IMR-90 (cell line): ENCODE measurements around the gene PDHB. TPM values are rescaled to one million over a fixed set of nuclear protein-coding genes. Genes with fewer than 3 reads are reported as not detected.

Source experiments
- ATAC-seq: fragments of 200-7000 bp; cut with Tn5 transposase; 2 replicates; pipeline ENCODE4 v1.9.1; 2020; ENCODE audit warnings: low read depth, mild to moderate bottlenecking, moderate library complexity
- BruUV-seq: library from RNA; stranded (reverse); fragments of 400-500 nt; replicated peaks from 2 replicates; lab custom pipeline; 2021; lab: Mats Ljungman, UMichigan
- CTCF ChIA-PET: fragments of 300-600 bp; formaldehyde crosslinking; extraction: SDS; loops from one replicate; lab custom pipeline; 2021; ENCODE audit warnings: antibody characterized with exemption; lab: Yijun Ruan, JAX
- POLR2A ChIA-PET: fragments of 300-600 bp; sonication (Branson Sonifier 250); formaldehyde crosslinking; loops from one replicate; lab custom pipeline; 2022; ENCODE audit warnings: antibody characterized with exemption; ENCODE audit not compliant: unreplicated experiment; lab: Charles Lee
- DNase-seq: peaks from one replicate; pipeline ENCODE4 v3.0.0; 2013
- H2AFZ ChIP-seq: replicated peaks from 2 replicates; pipeline ENCODE3; 2013; ENCODE audit warnings: low read length, mild to moderate bottlenecking; ENCODE audit not compliant: poor library complexity
- H2AK5ac ChIP-seq: 2 replicates; pipeline ENCODE4 v1.6.1; 2013; ENCODE audit warnings: low read depth, low read length, inconsistent platforms
- H2AK9ac ChIP-seq: replicated peaks from 2 replicates; pipeline ENCODE3; 2013; ENCODE audit warnings: mild to moderate bottlenecking, low read depth, low read length, moderate library complexity; ENCODE audit not compliant: poor library complexity
- H2BK120ac ChIP-seq: 2 replicates; pipeline ENCODE4 v1.6.1; 2013; ENCODE audit warnings: low read depth, low read length, inconsistent platforms
- H2BK15ac ChIP-seq: 3 replicates; pipeline ENCODE4 v1.6.1; 2013; ENCODE audit warnings: low read depth, low read length, inconsistent platforms
- H2BK20ac ChIP-seq: 2 replicates; pipeline ENCODE4 v1.6.1; 2013; ENCODE audit warnings: low read depth, mild to moderate bottlenecking, inconsistent platforms, low read length, moderate library complexity
- H2BK5ac ChIP-seq: 2 replicates; pipeline ENCODE4 v1.6.1; 2013; ENCODE audit warnings: mild to moderate bottlenecking, low read depth, low read length, inconsistent platforms; ENCODE audit not compliant: poor library complexity, severe bottlenecking
- H3K14ac ChIP-seq: replicated peaks from 2 replicates; pipeline ENCODE4 v1.6.1; 2013; ENCODE audit warnings: low read depth, low read length, inconsistent platforms
- H3K18ac ChIP-seq: 2 replicates; pipeline ENCODE4 v1.6.1; 2013; ENCODE audit warnings: low read depth, low read length, control low read depth
- H3K23ac ChIP-seq: 2 replicates; pipeline ENCODE4 v1.6.1; 2013; ENCODE audit warnings: low read depth, low read length, inconsistent platforms
- H3K27ac ChIP-seq: 2 replicates; pipeline ENCODE4 v1.5.1; 2013; ENCODE audit warnings: mild to moderate bottlenecking, control low read depth, low read length; ENCODE audit not compliant: insufficient read depth
- H3K27me3 ChIP-seq: 2 replicates; pipeline ENCODE4 v1.6.1; 2013; ENCODE audit warnings: low read length; ENCODE audit not compliant: control insufficient read depth, insufficient read depth
- H3K36me3 ChIP-seq: 2 replicates; pipeline ENCODE4 v1.6.1; 2013; ENCODE audit warnings: low read length, mixed read lengths; ENCODE audit not compliant: control insufficient read depth, insufficient read depth
- H3K4ac ChIP-seq: 2 replicates; pipeline ENCODE4 v1.6.1; 2013; ENCODE audit warnings: low read depth, low read length, inconsistent platforms
- H3K4me1 ChIP-seq: 2 replicates; pipeline ENCODE4 v1.6.1; 2013; ENCODE audit warnings: low read length, mixed read lengths; ENCODE audit not compliant: control insufficient read depth, insufficient read depth
- H3K4me2 ChIP-seq: 2 replicates; pipeline ENCODE4 v1.6.1; 2013; ENCODE audit warnings: low read depth, mild to moderate bottlenecking, control low read depth, low read length, moderate library complexity
- H3K4me3 ChIP-seq: 2 replicates; pipeline ENCODE4 v1.5.1; 2013; ENCODE audit warnings: low read depth, mild to moderate bottlenecking, control low read depth, low read length, moderate library complexity; ENCODE audit not compliant: insufficient read depth
- H3K56ac ChIP-seq: 2 replicates; pipeline ENCODE4 v1.6.1; 2013; ENCODE audit warnings: low read length, inconsistent platforms; ENCODE audit not compliant: insufficient read depth; ENCODE audit errors: extremely low read depth
- H3K79me1 ChIP-seq, 2 experiments: 2 replicates each; pipeline ENCODE4 v1.6.1; 2013; ENCODE audit warnings: low read length in 2 of 2, inconsistent platforms in 1 of 2, low read depth in 1 of 2
- H3K9ac ChIP-seq: 2 replicates; pipeline ENCODE4 v1.6.1; 2013; ENCODE audit warnings: low read depth, low read length, control low read depth
- H3K9me1 ChIP-seq: 2 replicates; pipeline ENCODE4 v1.6.1; 2013; ENCODE audit warnings: low read length, inconsistent platforms; ENCODE audit not compliant: insufficient read depth
- H3K9me3 ChIP-seq: 2 replicates; pipeline ENCODE4 v1.6.1; 2013; ENCODE audit warnings: low read length; ENCODE audit not compliant: control insufficient read depth, insufficient read depth
- H4K20me1 ChIP-seq: 2 replicates; pipeline ENCODE4 v1.6.1; 2013; ENCODE audit warnings: low read length, inconsistent platforms; ENCODE audit not compliant: insufficient read depth
- H4K5ac ChIP-seq: 2 replicates; pipeline ENCODE4 v1.6.1; 2013; ENCODE audit warnings: mild to moderate bottlenecking, low read depth, low read length, control low read depth
- H4K8ac ChIP-seq, 2 experiments: 2 replicates each; pipeline ENCODE4 v1.6.1; 2013; ENCODE audit warnings: low read depth in 2 of 2, low read length in 2 of 2, control low read depth in 1 of 2, inconsistent platforms in 1 of 2
- H4K91ac ChIP-seq: 2 replicates; pipeline ENCODE4 v1.6.1; 2013; ENCODE audit warnings: low read depth, low read length, inconsistent platforms; ENCODE audit not compliant: insufficient read depth
- BHLHE40 ChIP-seq: fragments of 150-350 bp; IDR thresholded peaks from 2 replicates; pipeline ENCODE4 v1.6.1; 2016; ENCODE audit warnings: mild to moderate bottlenecking, low read depth, low read length
- CEBPB ChIP-seq: IDR thresholded peaks from 2 replicates; pipeline ENCODE4 v1.6.1; 2012; ENCODE audit warnings: low read depth, low read length, improper control_type of control experiment
- CHD1 ChIP-seq: IDR thresholded peaks from 2 replicates; pipeline ENCODE4 v1.6.1; 2012; ENCODE audit warnings: low read depth, low read length, improper control_type of control experiment
- FOS ChIP-seq: fragments of 150-350 bp; IDR thresholded peaks from 2 replicates; pipeline ENCODE4 v1.6.1; 2016; ENCODE audit warnings: low read depth, low read length
- MAFK ChIP-seq: IDR thresholded peaks from 2 replicates; pipeline ENCODE4 v1.6.1; 2012; ENCODE audit warnings: low read depth, low read length, improper control_type of control experiment
- MAZ ChIP-seq: IDR thresholded peaks from 2 replicates; pipeline ENCODE4 v1.6.1; 2012; ENCODE audit warnings: low read depth, mild to moderate bottlenecking, low read length, improper control_type of control experiment, moderate library complexity, borderline replicate concordance
- NFE2L2 ChIP-seq: fragments of 150-350 bp; IDR thresholded peaks from 2 replicates; pipeline ENCODE4 v1.6.1; 2016; ENCODE audit warnings: low read depth, mild to moderate bottlenecking, low read length
- POLR2A ChIP-seq: IDR thresholded peaks from 2 replicates; pipeline ENCODE4 v1.6.1; 2012; ENCODE audit warnings: mild to moderate bottlenecking, low read depth, low read length
- RAD21 ChIP-seq: IDR thresholded peaks from 2 replicates; pipeline ENCODE4 v1.6.1; 2012; ENCODE audit warnings: low read length, improper control_type of control experiment
- RCOR1 ChIP-seq: IDR thresholded peaks from 2 replicates; pipeline ENCODE4 v1.6.1; 2012; ENCODE audit warnings: mild to moderate bottlenecking, low read length, improper control_type of control experiment; ENCODE audit not compliant: insufficient replicate concordance
- RFX5 ChIP-seq: IDR thresholded peaks from 2 replicates; pipeline ENCODE4 v1.8.0; 2012; ENCODE audit warnings: low read depth, mild to moderate bottlenecking, low read length, moderate library complexity
- SMC3 ChIP-seq: fragments of 150-350 bp; IDR thresholded peaks from 2 replicates; pipeline ENCODE4 v1.6.1; 2016; ENCODE audit warnings: low read depth, mild to moderate bottlenecking, antibody characterized with exemption, low read length, moderate library complexity
- WGBS, 2 experiments: methylation state at CpG; one replicate each; pipeline versions ENCODE4 v1.1.5 to v1.1.7; 2013; ENCODE audit warnings: missing lambda C conversion rate in 2 of 2; ENCODE audit not compliant: insufficient read length in 1 of 2; ENCODE audit errors: extremely low coverage in 2 of 2; 5-methylcytosine and 5-hydroxymethylcytosine counted together
- dilution Hi-C: fragments of 300-500 bp; cut with HindIII; formaldehyde crosslinking; loops from one replicate; pipeline ENCODE4 v1.14.3; 2018; ENCODE audit warnings: low sequenced_read_pairs; ENCODE audit not compliant: unreplicated experiment
- in situ Hi-C: fragments of 300-500 bp; cut with MboI; formaldehyde crosslinking; loops from 3 replicates; pipeline ENCODE4 v1.14.3; 2019; ENCODE audit warnings: low sequenced_read_pairs, inconsistent platforms, mixed read lengths
- intact Hi-C: fragments of 100-400 bp; cut with micrococcal nuclease; formaldehyde crosslinking; loops from 2 replicates; pipeline ENCODE4 v1.10.0; 2022
- polyA plus RNA-seq, 3 experiments: library from polyadenylated mRNA; depleted of rRNA; stranded (reverse); fragments of >200 nt; gene quantifications; 2 replicates each; pipeline ENCODE4 v1.2.3, GENCODE V29; 2012; ENCODE audit warnings: low replicate concordance in 1 of 3
- total RNA-seq: library from RNA; depleted of rRNA; stranded (reverse); fragments of >200 nt; gene quantifications from 2 replicates; pipeline ENCODE4 v1.2.3, GENCODE V29; 2012
- TF ChIP-seq, protein P1 (sequence below): fragments of 150-350 bp; IDR thresholded peaks from 2 replicates; pipeline ENCODE4 v1.6.1; 2016; ENCODE audit warnings: low read depth, mild to moderate bottlenecking, low read length, moderate library complexity, borderline replicate concordance
- TF ChIP-seq, protein P2 (sequence below): fragments of 150-350 bp; IDR thresholded peaks from 2 replicates; pipeline ENCODE4 v1.6.1; 2017; ENCODE audit warnings: mild to moderate bottlenecking, antibody characterized with exemption, low read length, low read depth
- TF ChIP-seq, protein P3 (sequence below): conservative IDR thresholded peaks from 2 replicates; pipeline ENCODE4 v1.5.1; 2012; ENCODE audit warnings: mild to moderate bottlenecking, low read depth, low read length, improper control_type of control experiment

PDHB gene
- total and polyA plus RNA-seq, 2 of the 4 experiments (the other 2 are of a cell fraction) = 69.2 to 73.5 TPM

DNA sequence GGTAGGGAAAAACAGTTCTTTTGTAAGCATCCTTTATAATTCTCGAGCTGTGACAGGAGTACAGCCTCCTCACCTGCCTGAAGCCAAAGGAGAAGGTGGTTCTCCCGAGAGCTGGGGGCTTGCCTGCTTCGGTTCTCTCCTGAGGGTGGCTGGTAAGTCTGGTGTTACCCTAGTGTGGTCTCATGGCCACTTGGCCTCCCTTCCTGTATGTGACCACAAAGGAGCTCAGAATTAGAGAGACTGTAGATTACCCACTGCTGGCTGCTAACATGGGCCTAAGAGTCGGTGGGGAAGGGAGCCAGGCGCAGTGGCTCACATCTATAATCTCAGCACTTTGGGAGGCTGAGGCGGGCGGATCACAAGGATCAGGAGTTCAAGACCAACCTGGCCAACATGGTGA, 12.6 kb downstream of the PDHB start:
- H3K9ac ChIP-seq = no peak overlapping the region
- peaks cover 45% of the 10 kb centered on the region for H3K36me3 ChIP-seq
- H3K4me1 ChIP-seq = peaks cover 2% of the 10 kb centered on the region
- POLR2A ChIA-PET = no interaction called here
- H3K9me3 ChIP-seq = no peaks in the 10 kb centered on the region
- BruUV-seq = no TSS peak
- no peak overlapping the region for H3K18ac ChIP-seq
- H3K9me1 ChIP-seq = peaks cover 3% of the 10 kb centered on the region; the same call in 1 of the 2 replicates
- H2BK15ac ChIP-seq = no peak overlapping the region
- H2BK120ac ChIP-seq = no peak overlapping the region
- no peak overlapping the region for H2AK5ac ChIP-seq
- ATAC-seq (no peak), DNase-seq (no peak)
- CTCF ChIA-PET = no interaction called here
- intact Hi-C loops (no loop called here), in situ Hi-C loops (loop anchor here (25.0 kb wide), 1 partner anchor 234 kb away; no protein-coding TSS in a partner anchor), dilution Hi-C loops (no loop called here)
- no peak overlapping the region for H3K4me2 ChIP-seq
- no peak overlapping the region for H3K14ac ChIP-seq
- no peak overlapping the region for H3K23ac ChIP-seq
- WGBS, 2 experiments = 100% methylated on average over 2 of the region's 7 CpGs; no CpG with 5 or more reads in 1 of the 2 experiments
- H2BK20ac ChIP-seq = no peak overlapping the region
- no peak overlapping the region for H3K27ac ChIP-seq
- H3K4ac ChIP-seq = no peak overlapping the region
- no peak overlapping the region for H2BK5ac ChIP-seq
- H2AFZ ChIP-seq = no peak overlapping the region
- no peak overlapping the region for H3K56ac ChIP-seq
- H4K5ac ChIP-seq = no peak overlapping the region
- no peak overlapping the region for H4K8ac ChIP-seq
- TF ChIP-seq RAD21 (no peak), CEBPB (no peak), FOS (no peak), CHD1 (no peak), MAZ (no peak), NFE2L2 (no peak), MAFK (no peak), POLR2A (no peak), RCOR1 (no peak), RFX5 (no peak), SMC3 (no peak), BHLHE40 (no peak)
- TF ChIP-seq, protein P1, sequence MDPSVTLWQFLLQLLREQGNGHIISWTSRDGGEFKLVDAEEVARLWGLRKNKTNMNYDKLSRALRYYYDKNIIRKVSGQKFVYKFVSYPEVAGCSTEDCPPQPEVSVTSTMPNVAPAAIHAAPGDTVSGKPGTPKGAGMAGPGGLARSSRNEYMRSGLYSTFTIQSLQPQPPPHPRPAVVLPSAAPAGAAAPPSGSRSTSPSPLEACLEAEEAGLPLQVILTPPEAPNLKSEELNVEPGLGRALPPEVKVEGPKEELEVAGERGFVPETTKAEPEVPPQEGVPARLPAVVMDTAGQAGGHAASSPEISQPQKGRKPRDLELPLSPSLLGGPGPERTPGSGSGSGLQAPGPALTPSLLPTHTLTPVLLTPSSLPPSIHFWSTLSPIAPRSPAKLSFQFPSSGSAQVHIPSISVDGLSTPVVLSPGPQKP = no peak
- TF ChIP-seq, protein P2, sequence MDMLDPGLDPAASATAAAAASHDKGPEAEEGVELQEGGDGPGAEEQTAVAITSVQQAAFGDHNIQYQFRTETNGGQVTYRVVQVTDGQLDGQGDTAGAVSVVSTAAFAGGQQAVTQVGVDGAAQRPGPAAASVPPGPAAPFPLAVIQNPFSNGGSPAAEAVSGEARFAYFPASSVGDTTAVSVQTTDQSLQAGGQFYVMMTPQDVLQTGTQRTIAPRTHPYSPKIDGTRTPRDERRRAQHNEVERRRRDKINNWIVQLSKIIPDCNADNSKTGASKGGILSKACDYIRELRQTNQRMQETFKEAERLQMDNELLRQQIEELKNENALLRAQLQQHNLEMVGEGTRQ = no peak
- TF ChIP-seq, protein P3, sequence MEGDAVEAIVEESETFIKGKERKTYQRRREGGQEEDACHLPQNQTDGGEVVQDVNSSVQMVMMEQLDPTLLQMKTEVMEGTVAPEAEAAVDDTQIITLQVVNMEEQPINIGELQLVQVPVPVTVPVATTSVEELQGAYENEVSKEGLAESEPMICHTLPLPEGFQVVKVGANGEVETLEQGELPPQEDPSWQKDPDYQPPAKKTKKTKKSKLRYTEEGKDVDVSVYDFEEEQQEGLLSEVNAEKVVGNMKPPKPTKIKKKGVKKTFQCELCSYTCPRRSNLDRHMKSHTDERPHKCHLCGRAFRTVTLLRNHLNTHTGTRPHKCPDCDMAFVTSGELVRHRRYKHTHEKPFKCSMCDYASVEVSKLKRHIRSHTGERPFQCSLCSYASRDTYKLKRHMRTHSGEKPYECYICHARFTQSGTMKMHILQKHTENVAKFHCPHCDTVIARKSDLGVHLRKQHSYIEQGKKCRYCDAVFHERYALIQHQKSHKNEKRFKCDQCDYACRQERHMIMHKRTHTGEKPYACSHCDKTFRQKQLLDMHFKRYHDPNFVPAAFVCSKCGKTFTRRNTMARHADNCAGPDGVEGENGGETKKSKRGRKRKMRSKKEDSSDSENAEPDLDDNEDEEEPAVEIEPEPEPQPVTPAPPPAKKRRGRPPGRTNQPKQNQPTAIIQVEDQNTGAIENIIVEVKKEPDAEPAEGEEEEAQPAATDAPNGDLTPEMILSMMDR = no peak
- no peaks in the 10 kb centered on the region for H4K20me1 ChIP-seq
- no peak overlapping the region for H4K91ac ChIP-seq
- H2AK9ac ChIP-seq = no peak overlapping the region
- peaks cover 0 to 12% of the 10 kb centered on the region in 2 experiments; a peak in 2 of 4 replicates for H3K79me1 ChIP-seq
- H3K4me3 ChIP-seq = no peak overlapping the region
- H3K27me3 ChIP-seq = no peaks in the 10 kb centered on the region
